Mesothelial cell of epicardium (in vitro differentiated cells): ENCODE measurements around the gene FCER1G. TPM values are rescaled to one million over a fixed set of nuclear protein-coding genes. Genes with fewer than 3 reads are reported as not detected.

Source experiments
- DNase-seq, 2 experiments: peaks; one replicate each; pipeline ENCODE4 v3.0.0; 2021; ENCODE audit warnings: low spot score in 2 of 2; ENCODE audit not compliant: unreplicated experiment in 2 of 2
- H3K27ac Mint-ChIP-seq: 2 replicates; pipeline ENCODE4 v1.8.0; 2021; ENCODE audit warnings: mixed read lengths
- H3K27me3 Mint-ChIP-seq: 2 replicates; pipeline ENCODE4 v1.8.0; 2021; ENCODE audit warnings: low read depth, mixed read lengths
- H3K36me3 Mint-ChIP-seq: 2 replicates; pipeline ENCODE4 v1.8.0; 2021; ENCODE audit warnings: mixed read lengths
- H3K4me1 Mint-ChIP-seq: 2 replicates; pipeline ENCODE4 v1.8.0; 2021; ENCODE audit warnings: mixed read lengths
- H3K4me3 Mint-ChIP-seq: 2 replicates; pipeline ENCODE4 v1.8.0; 2021; ENCODE audit warnings: mild to moderate bottlenecking, moderate library complexity, mixed read lengths
- H3K9me3 Mint-ChIP-seq: 2 replicates; pipeline ENCODE4 v1.8.0; 2021; ENCODE audit warnings: mixed read lengths
- CTCF ChIP-seq: fragments of 200-600 bp; sonication (generic); IDR thresholded peaks from one replicate; pipeline ENCODE4 v1.5.0; 2021; ENCODE audit warnings: antibody characterized with exemption; ENCODE audit not compliant: unreplicated experiment
- total RNA-seq: library from RNA; stranded (reverse); gene quantifications from 3 replicates; pipeline ENCODE4 v1.2.1, GENCODE V29; 2021

Gene FCER1G
- total RNA-seq, 1 donor from 2014 or later, result 0.40 TPM

- Mint-ChIP-seq H3K27me3 (no peaks in the 10 kb centered on the region), H3K27ac (no peak overlapping the region), H3K36me3 (peaks cover 4% of the 10 kb centered on the region), H3K9me3 (no peaks in the 10 kb centered on the region), H3K4me1 (peaks cover 20% of the 10 kb centered on the region), H3K4me3 (peak overlapping the region; percentile 99)
- DNase-seq, result peak; percentile 78 to 89
- peak; percentile 97 for TF ChIP-seq CTCF
Observed at GRCh38 chr1:161227196-161227871, 12.2 kb downstream of the FCER1G start.

- no peaks in the 10 kb centered on the region for H3K27me3 Mint-ChIP-seq
- TF ChIP-seq CTCF, result no peak
- peaks cover 20% of the 10 kb centered on the region for H3K4me1 Mint-ChIP-seq
- H3K27ac Mint-ChIP-seq, result no peak overlapping the region
- no peaks in the 10 kb centered on the region for H3K9me3 Mint-ChIP-seq
- DNase-seq, result no peak
- peaks cover 4% of the 10 kb centered on the region for H3K36me3 Mint-ChIP-seq
- H3K4me3 Mint-ChIP-seq, result peak overlapping the region; percentile 7
Observed at GRCh38 chr1:161228032-161228431, 12.9 kb downstream of the FCER1G start.

GRCh38 chr1:161229896-161230295 is 14.8 kb downstream of the FCER1G start:
- H3K4me3 Mint-ChIP-seq, result no peak overlapping the region
- H3K27ac Mint-ChIP-seq, result no peak overlapping the region
- no peaks in the 10 kb centered on the region for H3K27me3 Mint-ChIP-seq

GRCh38 chr1:161230762-161231161 is 15.7 kb downstream of the FCER1G start:
- no peak for DNase-seq
- no peak overlapping the region for H3K27ac Mint-ChIP-seq

More at GRCh38 chr1:161229896-161230295, 14.8 kb downstream of the FCER1G start:
- TF ChIP-seq CTCF, result no peak
- no peaks in the 10 kb centered on the region for H3K9me3 Mint-ChIP-seq
- H3K36me3 Mint-ChIP-seq, result peaks cover 4% of the 10 kb centered on the region
- DNase-seq, result no peak
- H3K4me1 Mint-ChIP-seq, result peaks cover 20% of the 10 kb centered on the region

GRCh38 chr1:161233102-161233501 is 18.0 kb downstream of the FCER1G start:
- H3K4me3 Mint-ChIP-seq, result no peak overlapping the region
- H3K36me3 Mint-ChIP-seq, result peaks cover 4% of the 10 kb centered on the region
- no peaks in the 10 kb centered on the region for H3K4me1 Mint-ChIP-seq
- TF ChIP-seq CTCF, result no peak
- H3K27ac Mint-ChIP-seq, result no peak overlapping the region
- H3K27me3 Mint-ChIP-seq, result no peaks in the 10 kb centered on the region
- DNase-seq, result no peak
- H3K9me3 Mint-ChIP-seq, result no peaks in the 10 kb centered on the region

More at GRCh38 chr1:161230762-161231161, 15.7 kb downstream of the FCER1G start:
- H3K9me3 Mint-ChIP-seq, result no peaks in the 10 kb centered on the region
- peaks cover 4% of the 10 kb centered on the region for H3K36me3 Mint-ChIP-seq
- H3K4me1 Mint-ChIP-seq, result peaks cover 20% of the 10 kb centered on the region
- TF ChIP-seq CTCF, result no peak
- no peaks in the 10 kb centered on the region for H3K27me3 Mint-ChIP-seq
- H3K4me3 Mint-ChIP-seq, result no peak overlapping the region
